Mammary epithelial cell (primary cell): ENCODE data around the gene CLEC11A.
"Not testable (repeated sequence)": the region's sequence is repeated elsewhere in the genome, so short reads cannot be mapped to it uniquely, and the experiment has no call there.

ENCODE experiments used
- EZH2 ChIP-seq: IDR thresholded peaks from 2 replicates; pipeline ENCODE4 v1.6.1; 2012; ENCODE audit warnings: low read length, inconsistent platforms, borderline replicate concordance
- TF ChIP-seq, protein P1 (sequence below), 2 donors: IDR thresholded peaks in 1 of 2; conservative IDR thresholded peaks in 1 of 2; 2 replicates each; pipeline ENCODE4 v1.5.1; 2011 to 2012; ENCODE audit warnings: inconsistent platforms in 2 of 2, low read length in 2 of 2, mild to moderate bottlenecking in 2 of 2, control low read depth in 1 of 2, low read depth in 1 of 2; ENCODE audit not compliant: insufficient read depth in 1 of 2; ENCODE audit errors: extremely low read depth in 1 of 2

DNA sequence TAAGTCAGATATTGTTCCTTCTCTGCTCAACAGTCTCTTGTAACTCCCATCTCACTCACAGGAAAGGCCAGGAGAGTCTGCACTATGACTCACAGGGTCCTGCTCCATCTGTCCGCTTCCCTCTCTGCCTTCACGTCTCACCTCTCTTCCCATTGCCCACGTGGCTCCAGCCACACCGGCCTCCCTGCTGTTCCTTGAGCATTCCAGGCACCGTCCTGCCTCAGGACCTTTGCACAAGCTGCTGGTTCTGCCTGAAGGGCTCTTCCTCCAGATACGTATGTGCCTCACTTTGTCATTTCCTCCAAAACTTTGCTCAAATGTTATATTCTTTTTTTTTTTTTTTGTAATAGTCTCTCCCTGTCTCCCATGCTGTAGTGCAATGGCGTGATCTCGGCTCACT, 33.1 kb downstream of the CLEC11A start:
- TF ChIP-seq, protein P1, sequence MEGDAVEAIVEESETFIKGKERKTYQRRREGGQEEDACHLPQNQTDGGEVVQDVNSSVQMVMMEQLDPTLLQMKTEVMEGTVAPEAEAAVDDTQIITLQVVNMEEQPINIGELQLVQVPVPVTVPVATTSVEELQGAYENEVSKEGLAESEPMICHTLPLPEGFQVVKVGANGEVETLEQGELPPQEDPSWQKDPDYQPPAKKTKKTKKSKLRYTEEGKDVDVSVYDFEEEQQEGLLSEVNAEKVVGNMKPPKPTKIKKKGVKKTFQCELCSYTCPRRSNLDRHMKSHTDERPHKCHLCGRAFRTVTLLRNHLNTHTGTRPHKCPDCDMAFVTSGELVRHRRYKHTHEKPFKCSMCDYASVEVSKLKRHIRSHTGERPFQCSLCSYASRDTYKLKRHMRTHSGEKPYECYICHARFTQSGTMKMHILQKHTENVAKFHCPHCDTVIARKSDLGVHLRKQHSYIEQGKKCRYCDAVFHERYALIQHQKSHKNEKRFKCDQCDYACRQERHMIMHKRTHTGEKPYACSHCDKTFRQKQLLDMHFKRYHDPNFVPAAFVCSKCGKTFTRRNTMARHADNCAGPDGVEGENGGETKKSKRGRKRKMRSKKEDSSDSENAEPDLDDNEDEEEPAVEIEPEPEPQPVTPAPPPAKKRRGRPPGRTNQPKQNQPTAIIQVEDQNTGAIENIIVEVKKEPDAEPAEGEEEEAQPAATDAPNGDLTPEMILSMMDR (conservative IDR thresholded peaks at IDR 0.05 in 1 of 2, IDR thresholded peaks at IDR 0.05 in 1 of 2; ENCODE audit: extremely low read depth in 1 of 2, insufficient read depth in 1 of 2, low read depth in 1 of 2, low read length in 2 of 2), result not testable (repeated sequence)
- not testable (repeated sequence) for TF ChIP-seq EZH2
